Vagina (tissue), 2 donors: ENCODE measurements around the gene WDR5B. TPM values are rescaled to one million over a fixed set of nuclear protein-coding genes. Genes with fewer than 3 reads are reported as not detected.

Experiments used
- DNase-seq, 2 donors: peaks; one replicate each; pipeline ENCODE4 v3.0.0-alpha.2; 2017; ENCODE audit errors: extremely low spot score in 2 of 2
- H3K27ac ChIP-seq: fragments of 200-600 bp; sonication (generic); one replicate; pipeline ENCODE4 v1.5.1; 2019
- H3K27me3 ChIP-seq: fragments of 200-600 bp; sonication (generic); one replicate; pipeline ENCODE4 v1.5.1; 2019
- H3K36me3 ChIP-seq, 2 donors: fragments of 200-600 bp; sonication (generic); one replicate each; pipeline ENCODE4 v1.5.1; 2017 to 2019
- H3K4me1 ChIP-seq: fragments of 200-600 bp; sonication (generic); one replicate; pipeline ENCODE4 v1.5.1; 2019
- H3K4me3 ChIP-seq, 2 donors: fragments of 200-600 bp; sonication (generic); 1 replicate in 1 of 2; 2 replicates in 1 of 2; pipeline ENCODE4 v1.5.1; 2016 to 2019
- H3K9me3 ChIP-seq: fragments of 200-600 bp; sonication (generic); one replicate; pipeline ENCODE4 v1.5.1; 2019
- CTCF ChIP-seq, 3 experiments: fragments of 450-650 bp in 2 of 3; fragments of 200-600 bp in 1 of 3; sonication (generic) in 1 of 3; IDR thresholded peaks; one replicate each; pipeline ENCODE4 v1.5.1; 2017 to 2019; ENCODE audit warnings: antibody characterized with exemption in 3 of 3, mild to moderate bottlenecking in 2 of 3, moderate library complexity in 2 of 3
- POLR2A ChIP-seq, 2 donors: fragments of 450-650 bp; IDR thresholded peaks; one replicate each; pipeline ENCODE4 v1.6.1; 2017; ENCODE audit warnings: antibody characterized with exemption in 2 of 2, mild to moderate bottlenecking in 2 of 2, moderate library complexity in 2 of 2
- POLR2AphosphoS5 ChIP-seq, 2 donors: sonication (generic); formaldehyde crosslinking; IDR thresholded peaks; one replicate each; pipeline ENCODE4 v1.9.0; 2017; ENCODE audit warnings: antibody characterized with exemption in 2 of 2, mild to moderate bottlenecking in 2 of 2, low read depth in 1 of 2; ENCODE audit not compliant: insufficient read depth in 1 of 2
- intact Hi-C: fragments of 100-400 bp; cut with DNase I; formaldehyde crosslinking; loops from one replicate; pipeline ENCODE4 v1.15.1; 2023
- total RNA-seq: library from RNA; depleted of rRNA; stranded (reverse); fragments of >200 nt; gene quantifications from one replicate; pipeline ENCODE4 v1.2.3, GENCODE V29; 2016

Gene WDR5B
- total RNA-seq, 1 donor from 2014 or later = 1.5 TPM

DNA sequence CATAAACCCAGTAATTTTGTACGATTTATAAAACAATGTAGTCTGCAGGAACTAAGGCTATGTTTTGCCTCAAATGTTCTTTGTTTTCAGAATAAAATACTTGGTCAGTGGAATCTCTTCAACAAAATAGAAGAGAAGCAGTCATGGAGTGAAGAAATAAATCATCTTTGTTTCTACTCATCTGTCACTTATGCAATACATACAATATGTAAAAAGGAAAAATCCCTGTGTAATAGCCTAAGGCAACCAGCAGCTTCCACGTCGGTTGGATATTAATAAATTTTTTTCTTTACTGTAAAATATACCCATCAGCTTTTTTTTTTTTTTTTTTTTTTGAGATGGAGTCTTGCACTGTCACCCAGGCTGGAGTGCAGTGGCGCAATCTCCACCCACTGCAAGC lies 5.2 kb upstream of the WDR5B start:
- Histone ChIP-seq H3K4me1 (peaks cover 13% of the 10 kb centered on the region), H3K27me3 (no peaks in the 10 kb centered on the region), H3K27ac (no peak overlapping the region), H3K9me3 (no peaks in the 10 kb centered on the region), H3K36me3 (peaks cover 0 to 20% of the 10 kb centered on the region in 2 donors), H3K4me3 (no peak overlapping the region)
- TF ChIP-seq POLR2AphosphoS5 (IDR thresholded peaks at IDR 0.05; ENCODE audit: insufficient read depth in 1 of 2, low read depth in 1 of 2) (no peak), CTCF (IDR thresholded peaks at IDR 0.05) (no peak), POLR2A (IDR thresholded peaks at IDR 0.05) (no peak)
- no peak for DNase-seq
- intact Hi-C loops = no loop called here

- DNase-seq = no peak
- H3K27ac ChIP-seq = peak overlapping the region; percentile 83
- H3K36me3 ChIP-seq = no peaks in the 10 kb centered on the region
- peaks cover 27% of the 10 kb centered on the region for H3K4me1 ChIP-seq
- no peak for TF ChIP-seq CTCF (IDR thresholded peaks at IDR 0.05)
- TF ChIP-seq POLR2A (IDR thresholded peaks at IDR 0.05) = no peak
- no peak for TF ChIP-seq POLR2AphosphoS5 (IDR thresholded peaks at IDR 0.05; ENCODE audit: insufficient read depth in 1 of 2, low read depth in 1 of 2)
- no peaks in the 10 kb centered on the region for H3K9me3 ChIP-seq
- intact Hi-C loops = no loop called here
- no peaks in the 10 kb centered on the region for H3K27me3 ChIP-seq
- H3K4me3 ChIP-seq = peak overlapping the region; percentile 56 to 64
Measured at GRCh38 chr3:122416966-122417365, 1.1 kb upstream of the WDR5B start.

DNA sequence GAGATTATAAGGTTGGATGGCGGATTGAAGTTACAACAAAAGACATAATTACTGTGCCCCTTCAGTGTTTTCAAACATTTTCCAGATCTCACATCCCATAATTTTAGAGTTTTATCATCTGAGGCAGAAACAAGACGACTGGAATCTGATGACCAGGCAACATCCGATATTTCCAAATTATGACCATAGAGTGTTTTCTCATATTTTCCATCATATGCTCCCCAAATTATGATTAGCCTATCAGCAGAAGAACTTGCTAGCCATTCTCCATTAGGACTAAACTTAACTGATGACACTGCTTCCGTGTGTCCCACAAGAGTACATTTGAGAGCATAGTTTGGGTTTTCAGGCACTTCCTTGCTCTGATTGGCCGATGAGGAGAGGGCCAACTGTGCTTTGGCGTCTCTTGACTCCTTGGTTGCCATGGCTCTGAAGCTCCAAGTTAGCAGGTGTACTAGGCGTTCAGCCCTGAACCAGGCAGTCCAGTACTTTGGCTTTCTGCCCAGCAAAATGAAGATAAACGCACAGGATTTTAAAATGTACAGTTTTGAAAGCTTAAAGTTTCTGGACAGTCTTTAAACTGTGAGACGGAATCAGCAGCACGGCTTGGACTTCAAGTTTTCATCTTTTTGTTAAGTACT lies 638 bp downstream of the WDR5B start:
- Histone ChIP-seq H3K36me3 (no peaks in the 10 kb centered on the region), H3K27ac (peak overlapping the region; percentile 83), H3K9me3 (no peaks in the 10 kb centered on the region), H3K4me1 (peaks cover 27% of the 10 kb centered on the region), H3K27me3 (no peaks in the 10 kb centered on the region), H3K4me3 (peak overlapping the region; percentile 56 to 64)
- TF ChIP-seq POLR2AphosphoS5 (IDR thresholded peaks at IDR 0.05; ENCODE audit: insufficient read depth in 1 of 2, low read depth in 1 of 2) (no peak), CTCF (IDR thresholded peaks at IDR 0.05) (no peak), POLR2A (IDR thresholded peaks at IDR 0.05) (no peak)
- DNase-seq = no peak
- intact Hi-C loops = no loop called here

- Histone ChIP-seq H3K4me1 (peaks cover 27% of the 10 kb centered on the region), H3K9me3 (no peaks in the 10 kb centered on the region), H3K27me3 (no peaks in the 10 kb centered on the region), H3K27ac (no peak overlapping the region), H3K36me3 (no peaks in the 10 kb centered on the region), H3K4me3 (no peak overlapping the region)
- DNase-seq = no peak
- TF ChIP-seq CTCF (IDR thresholded peaks at IDR 0.05) (no peak), POLR2A (IDR thresholded peaks at IDR 0.05) (no peak), POLR2AphosphoS5 (IDR thresholded peaks at IDR 0.05; ENCODE audit: insufficient read depth in 1 of 2, low read depth in 1 of 2) (no peak)
- intact Hi-C loops = no loop called here
Measured at GRCh38 chr3:122414391-122414790, 1.5 kb downstream of the WDR5B start.

- Histone ChIP-seq H3K9me3 (no peaks in the 10 kb centered on the region), H3K27me3 (no peaks in the 10 kb centered on the region), H3K27ac (no peak overlapping the region), H3K36me3 (peaks cover 8 to 16% of the 10 kb centered on the region in 2 donors), H3K4me1 (peaks cover 14% of the 10 kb centered on the region), H3K4me3 (no peak overlapping the region)
- DNase-seq = no peak
- intact Hi-C loops = no loop called here
- TF ChIP-seq POLR2AphosphoS5 (IDR thresholded peaks at IDR 0.05; ENCODE audit: insufficient read depth in 1 of 2, low read depth in 1 of 2) = no peak
- TF ChIP-seq CTCF (IDR thresholded peaks at IDR 0.05) = no peak
- TF ChIP-seq POLR2A (IDR thresholded peaks at IDR 0.05) = no peak
Measured at GRCh38 chr3:122410639-122411038, 5.2 kb downstream of the WDR5B start.
